HT-29 (cell line): Measurements from ENCODE around the gene HSD17B3. TPM values are rescaled to one million over a fixed set of nuclear protein-coding genes. Genes with fewer than 3 reads are reported as not detected.
A peak's percentile ranks its signal among the peaks of the same experiment; 100 is the strongest.
"Not testable (repeated sequence)": the region's sequence is repeated elsewhere in the genome, so short reads cannot be mapped to it uniquely, and the experiment has no call there.

ENCODE experiments used
- DNase-seq: peaks from one replicate; pipeline ENCODE4 v3.0.0-alpha.2; 2015; ENCODE audit warnings: low spot score
- total RNA-seq: library from RNA; depleted of rRNA; stranded (reverse); fragments of >200 nt; shearing (Covaris generic); gene quantifications from 2 replicates; pipeline ENCODE4 v1.2.3, GENCODE V29; 2014

The HSD17B3 gene
- total RNA-seq, 1 experiment from 2014 or later: not detected

DNA sequence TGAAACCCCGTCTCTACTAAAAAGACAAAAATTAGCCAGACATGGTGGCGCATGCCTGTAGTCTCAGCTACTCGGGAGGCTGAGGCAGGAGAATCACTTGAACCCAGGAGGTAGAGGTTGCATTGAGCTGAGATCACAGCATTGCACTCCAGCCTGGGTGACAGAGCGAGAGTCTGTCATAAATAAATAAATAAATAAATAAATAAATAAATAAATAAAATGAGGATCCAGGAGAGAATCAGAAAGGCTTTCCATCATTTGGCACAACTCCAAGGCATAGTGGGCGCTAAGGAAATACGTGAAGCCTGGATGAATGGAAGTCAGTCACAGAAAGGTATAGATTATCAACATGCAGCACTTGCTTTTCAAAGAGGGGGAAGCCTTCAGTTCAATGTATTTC, 65.6 kb downstream of the HSD17B3 start:
- DNase-seq: not testable (repeated sequence)

GRCh38 chr9:96232539-96233241, 69.3 kb downstream of the HSD17B3 start:
- DNase-seq: peak; percentile 68

DNA sequence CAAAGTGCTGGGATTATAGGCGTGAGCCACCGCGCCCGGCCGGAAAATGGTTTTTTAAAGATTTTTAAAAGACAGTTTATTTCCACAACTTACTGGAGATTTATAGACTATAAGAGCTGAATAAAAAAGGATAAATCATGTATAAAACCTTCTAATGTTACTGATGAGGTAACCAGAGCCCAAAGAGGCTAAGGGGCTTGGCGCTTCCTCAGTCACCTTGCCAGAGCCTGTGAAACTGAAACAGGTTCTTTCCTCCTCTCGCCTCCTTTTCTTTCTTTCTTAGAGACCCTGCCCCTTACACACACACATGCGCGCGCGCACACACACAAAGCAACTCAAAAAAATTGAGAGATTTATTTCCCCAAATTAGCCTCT, 69.8 kb downstream of the HSD17B3 start:
- no peak for DNase-seq

GRCh38 chr9:96230002-96230401, 72.0 kb downstream of the HSD17B3 start:
- DNase-seq: peak; percentile 22

- peak; percentile 28 for DNase-seq
These were observed 79.8 kb downstream of the HSD17B3 start for GRCh38 chr9:96222132-96222531.

- no peak for DNase-seq
These were observed 82.1 kb downstream of the HSD17B3 start for GRCh38 chr9:96219900-96220257.

DNA sequence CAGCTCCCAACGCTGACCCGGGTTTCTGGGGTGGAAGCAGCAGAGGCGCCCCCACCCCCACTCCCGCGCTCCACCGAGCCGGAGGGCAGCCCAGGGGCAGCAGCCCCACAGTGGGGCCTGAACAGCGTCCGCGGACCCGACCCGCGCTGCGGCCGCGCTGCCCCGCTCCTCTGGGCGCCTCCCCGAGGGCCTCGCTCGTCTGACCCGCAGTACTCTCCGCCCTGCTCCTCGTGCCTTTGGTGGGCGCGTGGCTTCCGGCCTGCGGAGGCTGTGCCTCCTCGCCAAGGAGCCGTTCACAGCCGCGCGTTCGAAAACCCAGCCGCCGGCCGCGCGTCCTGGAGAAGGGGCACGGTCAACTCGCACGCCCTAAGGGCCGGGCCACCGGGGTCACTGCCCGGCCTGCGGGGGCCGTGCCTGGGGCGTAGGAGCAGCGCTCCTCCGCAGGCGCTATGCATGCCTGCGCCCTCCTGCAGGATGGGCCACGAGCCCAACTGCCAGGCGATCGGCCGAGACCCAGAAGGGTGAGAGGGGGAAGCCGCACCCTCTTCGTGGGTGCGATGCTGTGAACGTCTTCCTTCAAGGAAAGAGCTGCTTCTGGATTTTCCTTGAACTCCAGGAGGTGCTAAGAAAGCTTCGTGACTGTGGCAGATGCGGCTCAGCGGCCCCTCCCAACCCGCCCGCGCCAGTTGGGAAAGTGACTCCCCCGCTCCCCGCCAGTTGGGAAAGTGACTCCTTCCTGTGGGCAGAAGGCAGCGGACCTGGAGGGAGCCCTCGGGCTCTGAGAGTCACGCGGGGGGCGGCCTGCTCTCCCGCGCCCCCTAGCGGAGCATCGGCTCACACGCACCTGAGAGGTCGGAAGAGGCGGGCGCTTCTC, 82.7 kb downstream of the HSD17B3 start:
- no peak for DNase-seq

DNA sequence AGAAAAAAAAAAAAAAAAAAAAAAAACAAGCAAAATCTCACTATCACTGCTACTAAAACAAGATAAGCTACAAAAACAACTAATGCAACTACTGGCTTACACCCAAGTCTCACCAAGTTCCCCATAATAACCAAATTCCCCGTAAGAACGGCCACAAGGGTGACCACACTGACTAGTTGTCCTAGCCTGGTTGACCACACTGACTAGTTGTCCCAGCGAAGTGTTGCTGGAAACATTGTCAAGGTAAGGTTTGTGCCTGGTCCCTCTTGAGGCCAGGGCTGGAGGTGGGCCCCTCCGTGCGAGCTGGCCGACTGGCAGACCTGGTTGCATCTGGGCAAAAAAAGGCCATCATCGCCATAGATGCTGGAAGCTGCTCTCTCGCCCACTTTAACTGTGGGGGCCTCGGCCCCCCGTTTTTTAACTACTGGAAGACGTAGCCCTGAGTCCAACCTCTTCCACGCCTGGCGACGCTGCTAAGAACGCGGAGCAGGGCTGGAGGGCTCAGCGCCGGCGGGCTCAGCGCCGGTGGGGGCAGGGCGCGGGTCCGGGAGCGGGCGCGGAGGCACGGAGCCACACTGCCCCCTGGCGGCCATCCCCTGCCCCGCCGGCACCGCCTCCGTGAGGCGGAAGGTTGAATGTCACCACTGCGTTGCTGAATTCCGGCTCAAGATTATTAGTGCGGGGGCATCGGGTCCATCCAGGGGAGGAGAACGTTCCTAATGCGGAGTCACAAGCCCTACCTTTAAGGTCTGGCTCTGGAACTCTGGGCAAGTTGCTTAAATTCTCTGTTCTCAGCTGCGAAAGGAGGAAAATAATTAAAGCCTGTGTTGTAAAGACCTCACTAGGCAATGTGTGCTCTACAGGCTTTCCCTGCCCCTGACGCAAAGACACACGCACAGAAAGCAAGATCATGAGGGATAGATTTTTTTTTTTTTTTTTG, 84.0 kb downstream of the HSD17B3 start:
- DNase-seq: peak; percentile 80

DNA sequence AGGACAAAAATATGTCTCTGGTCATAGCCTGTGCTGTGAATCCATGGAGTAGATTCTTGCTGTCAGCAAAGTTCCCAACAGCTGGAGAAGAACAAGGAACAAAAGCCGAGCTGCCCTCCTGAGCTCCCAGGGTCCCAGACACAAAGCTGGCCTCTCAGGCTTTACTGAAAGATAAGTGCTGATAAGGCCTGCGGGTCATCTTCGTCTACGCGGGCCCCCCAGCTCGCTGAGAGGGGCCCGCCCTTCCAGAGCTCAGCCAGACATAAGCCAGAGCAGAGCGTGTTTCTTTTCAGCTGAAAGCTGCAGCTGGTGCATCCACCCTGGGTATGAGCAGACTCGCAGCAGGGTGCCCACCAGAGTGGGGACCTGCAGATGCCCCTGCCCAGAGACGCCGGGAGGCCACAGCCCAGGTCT, 84.7 kb downstream of the HSD17B3 start:
- DNase-seq: no peak

DNA sequence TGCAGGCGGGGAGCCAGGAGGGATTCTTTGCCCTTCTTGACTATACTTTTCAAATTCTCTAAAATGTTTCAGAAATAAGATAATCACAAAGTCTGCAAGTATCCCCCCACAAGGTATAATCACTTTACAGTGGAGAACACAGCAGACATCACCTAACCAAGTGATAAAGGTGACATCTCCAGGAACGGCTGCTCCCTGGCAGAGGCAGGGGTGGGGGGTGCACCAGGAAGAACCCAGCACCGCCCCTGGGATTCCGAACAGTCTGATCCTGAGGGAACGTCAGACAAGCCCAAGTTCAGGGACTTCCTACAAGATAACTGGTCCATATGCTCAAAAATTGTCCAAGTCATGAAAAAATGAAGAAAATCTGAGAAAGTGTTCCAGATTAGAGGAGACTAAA, 85.4 kb downstream of the HSD17B3 start:
- no peak for DNase-seq

GRCh38 chr9:96215841-96216240, 86.1 kb downstream of the HSD17B3 start:
- DNase-seq: no peak

- DNase-seq: no peak
These were observed 87.3 kb downstream of the HSD17B3 start for GRCh38 chr9:96214635-96215034.

DNA sequence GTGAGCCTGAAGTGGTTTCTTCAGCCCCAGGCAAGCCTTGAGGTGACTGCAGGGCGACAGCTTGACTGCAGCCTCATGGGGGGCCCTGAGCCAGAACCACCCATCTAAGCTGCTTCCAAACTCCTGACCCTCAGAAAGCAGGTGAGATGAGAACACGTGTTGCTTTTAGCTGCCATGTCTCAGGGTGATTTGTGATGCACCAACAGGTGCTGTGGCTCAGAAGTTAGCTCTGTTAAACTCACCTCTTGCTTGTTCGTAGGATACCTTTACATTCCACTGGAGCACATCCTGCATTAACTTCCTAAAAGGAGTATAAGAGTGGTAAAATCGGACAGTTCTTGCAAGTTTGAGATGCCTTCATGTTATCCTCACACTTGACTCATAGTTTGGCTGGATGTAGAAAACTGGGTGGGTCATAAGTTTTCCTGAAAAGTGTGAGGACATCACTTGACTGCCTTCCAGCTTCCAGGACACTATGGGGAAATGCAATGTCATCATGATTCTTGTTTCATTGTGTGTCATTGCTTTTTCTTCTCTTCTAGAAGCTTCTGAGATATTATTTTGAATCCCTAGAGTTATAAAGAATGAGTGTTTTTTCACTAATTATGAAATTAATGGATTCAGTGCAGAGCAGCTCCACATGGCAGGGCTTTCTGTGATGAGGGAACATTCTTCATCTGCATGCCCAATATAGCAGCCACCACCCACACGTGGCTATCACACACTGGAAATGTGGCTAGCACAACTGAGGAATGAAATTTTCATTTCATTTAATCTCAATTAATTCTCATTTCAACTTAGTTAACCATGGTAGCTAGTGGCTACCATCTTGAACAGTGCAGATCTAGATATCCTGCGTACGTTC, 92.3 kb downstream of the HSD17B3 start:
- DNase-seq: no peak

GRCh38 chr9:96206156-96206751, 95.7 kb downstream of the HSD17B3 start:
- DNase-seq: no peak

DNA sequence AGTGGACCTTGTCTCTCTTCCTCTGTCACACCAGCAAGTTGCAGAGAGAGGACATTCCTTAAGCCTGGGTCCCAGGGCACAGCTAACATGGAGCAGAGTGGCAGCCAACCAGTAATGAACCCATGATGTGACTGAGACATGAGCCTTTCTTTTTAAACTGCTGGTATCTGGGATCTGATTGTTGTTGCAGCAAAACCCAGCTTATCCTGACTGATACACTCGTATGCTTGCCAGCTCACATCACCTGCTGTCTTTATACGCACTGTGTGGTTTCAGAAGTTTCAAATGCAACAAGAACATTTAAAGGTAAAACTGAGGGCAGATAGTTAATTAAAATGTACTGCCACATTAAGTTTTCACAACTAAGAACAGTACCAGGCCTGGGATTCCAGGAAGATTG, 97.1 kb downstream of the HSD17B3 start:
- no peak for DNase-seq

- no peak for DNase-seq
These were observed 98.0 kb downstream of the HSD17B3 start for GRCh38 chr9:96203867-96204501.

DNA sequence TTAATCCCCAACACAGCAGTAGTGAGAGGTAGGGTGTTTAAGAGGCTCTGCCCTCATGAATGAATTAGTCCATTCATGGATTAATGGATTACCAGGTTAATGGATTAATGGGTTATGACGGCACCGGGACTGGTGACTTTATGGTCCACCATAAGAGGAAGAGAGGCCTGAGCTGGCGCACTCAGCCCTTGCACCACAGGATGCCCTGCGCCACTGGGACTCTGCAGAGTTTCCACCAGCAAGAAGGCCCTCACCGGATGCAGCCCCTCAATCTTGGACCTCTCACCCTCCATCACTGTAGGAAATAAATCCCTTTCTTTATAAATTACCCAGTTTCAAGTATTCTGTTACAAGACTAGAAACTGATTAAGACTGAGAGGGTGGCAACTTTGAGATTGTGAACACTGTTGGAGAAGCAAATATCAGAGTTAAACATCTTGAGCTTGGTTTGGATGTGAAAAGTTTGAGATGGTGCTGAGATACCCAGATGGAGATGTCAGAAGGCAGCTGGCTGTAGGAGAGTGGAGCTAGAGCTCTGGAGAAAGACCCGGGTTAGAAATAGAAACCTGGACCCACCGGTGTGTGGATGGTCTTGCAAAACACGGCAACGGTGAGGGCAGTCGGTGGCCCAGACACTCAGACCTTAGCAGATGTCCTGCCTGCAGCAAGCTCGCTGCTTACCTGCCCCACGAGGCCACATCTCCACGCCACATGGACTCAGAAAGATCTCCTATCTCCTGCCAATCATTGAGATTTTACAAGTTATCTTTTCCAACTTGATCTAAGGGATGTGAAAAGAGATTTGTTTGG, 98.8 kb downstream of the HSD17B3 start:
- DNase-seq: no peak

DNA sequence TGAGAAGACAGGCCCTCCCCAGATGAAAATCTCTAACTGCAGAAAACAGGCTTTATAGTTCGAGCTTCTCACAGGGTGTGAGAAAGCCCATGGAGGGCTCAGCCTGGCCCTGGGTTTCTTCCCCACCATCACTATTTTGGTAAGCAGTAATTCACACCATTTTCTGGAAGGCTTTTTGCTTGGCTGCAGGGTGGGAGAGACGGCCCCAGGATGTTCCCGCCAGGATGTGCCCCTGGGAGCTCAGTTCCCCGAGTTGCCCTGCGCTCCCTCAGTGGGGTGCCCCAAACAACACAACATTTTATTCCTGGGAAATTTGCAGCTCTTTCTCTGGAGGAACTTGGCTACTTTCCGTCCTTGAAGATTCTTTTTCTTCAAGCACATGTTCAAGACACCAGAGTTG, 100.8 kb downstream of the HSD17B3 start:
- DNase-seq: no peak

- no peak for DNase-seq
These were observed 103.0 kb downstream of the HSD17B3 start for GRCh38 chr9:96199006-96199405.
